ENCODE results near the gene TAF11L5.
"Not testable (repeated sequence)": the region's sequence is repeated elsewhere in the genome, so short reads cannot be mapped to it uniquely, and the experiment has no call there.

TAF11L5 gene

DNA sequence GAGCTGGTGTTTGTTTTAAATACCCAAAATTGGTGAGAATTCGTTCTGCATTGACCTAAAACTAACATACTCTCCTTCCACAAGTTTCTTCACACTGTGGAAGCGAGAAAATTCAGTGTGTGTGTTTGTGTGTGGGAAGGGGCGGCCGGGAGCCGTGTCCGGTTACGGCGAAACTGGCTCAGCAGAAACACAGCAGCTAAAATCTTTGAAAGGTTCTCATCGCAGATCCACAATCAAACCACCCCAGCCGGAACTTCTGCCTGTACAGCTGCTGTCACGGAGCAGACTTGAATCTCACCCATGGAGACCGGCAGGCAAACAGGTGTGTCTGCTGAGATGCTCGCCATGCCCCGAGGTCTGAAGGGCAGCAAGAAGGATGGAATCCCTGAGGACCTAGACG is at the start of gene TAF11L5:
Gene TAF11L5, plus strand, starts transcription at position 301 of the 400 bp plus-strand sequence.
- not testable (repeated sequence) for DNase-seq

DNA sequence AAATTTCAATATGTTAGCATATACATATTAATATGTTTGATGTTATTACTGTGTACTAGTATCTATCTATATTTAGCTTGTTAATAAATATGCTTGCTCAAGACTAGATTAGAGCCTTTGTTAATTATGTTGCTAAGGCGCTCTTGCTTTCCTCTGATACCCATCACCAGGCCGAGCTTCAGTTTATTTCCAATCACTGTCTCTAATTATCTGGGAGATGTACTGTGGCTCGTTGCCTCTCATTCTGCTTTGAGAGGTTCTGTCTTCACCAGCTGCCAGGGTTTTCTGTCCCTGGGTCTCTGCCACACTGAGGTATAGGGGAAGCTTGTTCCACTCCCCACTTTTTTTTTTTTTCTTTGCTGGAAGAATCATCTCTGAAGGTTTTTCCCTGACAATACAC is 48.0 kb upstream of the TAF11L5 start:
- DNase-seq: no peak

DNA sequence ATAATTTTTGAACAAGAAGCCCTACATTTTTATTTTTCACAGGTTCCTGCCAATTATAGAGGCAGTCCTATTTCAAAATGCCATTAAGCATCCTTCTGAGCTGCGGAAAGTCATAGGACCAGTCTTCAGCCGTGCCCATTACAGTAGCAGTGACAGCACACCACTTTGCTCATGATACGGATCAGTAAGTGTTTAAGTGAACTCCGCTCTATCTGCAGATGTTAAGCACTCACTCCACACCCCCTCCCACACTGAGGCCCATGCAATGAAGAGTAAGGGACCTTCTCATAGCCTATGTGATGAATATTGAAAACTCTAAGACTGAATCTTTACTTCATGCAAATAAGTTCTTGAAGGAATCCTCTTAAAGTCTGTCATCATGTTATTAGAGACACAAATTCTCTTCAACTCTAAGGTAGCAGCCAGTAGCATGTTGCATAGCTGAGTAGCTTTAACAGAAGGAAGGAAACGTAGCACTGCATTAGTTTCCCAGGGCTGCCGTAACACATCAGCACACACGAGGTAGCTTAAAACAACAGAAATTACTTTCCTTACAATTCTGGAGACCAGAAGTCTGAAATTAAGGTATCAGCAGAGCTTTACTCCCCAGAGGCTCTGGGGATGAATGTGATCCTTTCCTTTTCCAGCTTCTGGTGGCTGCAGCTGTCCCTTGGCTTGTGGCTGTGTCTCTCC is 47.3 kb upstream of the TAF11L5 start:
- no peak for DNase-seq

DNA sequence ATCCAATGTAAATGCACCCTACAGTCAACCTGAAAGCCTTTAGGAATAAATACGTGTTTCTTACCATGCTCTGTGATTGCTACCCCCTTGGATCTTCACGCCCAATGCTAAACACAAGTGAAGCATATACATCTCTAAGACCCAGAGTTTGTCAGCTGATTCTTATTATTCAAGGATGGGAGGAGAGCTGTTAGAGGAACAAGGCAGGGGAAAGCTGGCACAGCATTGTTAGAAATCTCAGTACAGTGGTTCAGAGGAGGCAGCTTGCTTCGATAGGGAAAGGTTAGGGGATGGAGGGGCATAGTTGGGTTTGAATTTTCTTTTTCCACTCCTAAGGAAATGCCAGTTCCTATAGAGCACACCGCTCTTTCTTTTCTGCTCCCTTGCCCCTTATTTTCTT is 43.7 kb upstream of the TAF11L5 start:
- no peak for DNase-seq

DNA sequence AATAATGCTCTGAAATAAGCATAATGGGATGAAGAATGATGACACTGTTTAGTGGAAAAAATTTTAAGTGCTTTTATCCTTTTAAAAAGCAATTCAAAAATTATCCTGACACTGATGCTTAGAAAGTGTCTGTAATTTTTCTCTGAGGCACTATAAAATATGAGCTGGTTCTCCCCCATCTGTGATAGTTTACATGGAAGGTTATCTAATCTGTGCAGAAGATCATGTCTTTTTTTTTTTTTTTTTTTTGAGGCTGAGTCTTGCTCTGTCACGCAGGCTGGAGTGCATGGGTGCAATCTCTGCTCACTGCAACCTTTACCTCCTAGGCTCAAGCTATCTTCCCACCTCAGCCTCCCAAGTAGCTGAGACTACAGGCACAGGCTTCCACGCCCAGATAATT is 42.2 kb upstream of the TAF11L5 start:
- no peak for DNase-seq

DNA sequence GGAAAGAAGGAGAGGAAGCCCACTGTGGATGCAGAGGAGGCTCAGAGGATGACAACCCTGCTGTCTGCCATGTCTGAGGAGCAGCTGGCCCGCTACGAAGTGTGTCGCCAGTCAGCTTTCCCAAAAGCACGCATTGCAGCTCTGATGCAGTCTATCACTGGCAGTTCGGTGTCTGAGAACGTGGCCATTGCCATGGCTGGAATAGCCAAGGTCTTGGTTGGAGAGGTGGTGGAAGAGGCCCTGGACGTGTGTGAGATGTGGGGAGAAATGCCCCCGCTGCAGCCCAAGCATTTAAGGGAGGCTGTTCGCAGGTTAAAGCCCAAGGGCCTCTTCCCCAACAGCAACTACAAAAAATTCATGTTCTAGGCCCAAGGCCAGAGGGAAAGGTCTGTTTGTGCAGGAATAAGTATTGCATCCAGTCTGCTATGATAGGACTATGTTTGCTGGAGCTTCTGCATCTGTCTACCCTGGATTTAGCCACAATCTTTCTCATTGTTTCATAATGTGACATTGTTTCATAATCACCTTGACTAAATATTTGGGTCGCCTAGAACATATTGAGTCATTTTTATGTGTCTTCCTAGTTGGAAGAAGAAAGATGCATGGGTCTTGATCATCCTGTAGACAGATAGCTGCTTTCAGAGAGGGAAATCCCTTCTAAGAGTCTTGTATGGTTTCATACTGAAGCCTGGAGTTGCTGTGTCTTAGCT is 38.4 kb upstream of the TAF11L5 start:
- not testable (repeated sequence) for DNase-seq

DNA sequence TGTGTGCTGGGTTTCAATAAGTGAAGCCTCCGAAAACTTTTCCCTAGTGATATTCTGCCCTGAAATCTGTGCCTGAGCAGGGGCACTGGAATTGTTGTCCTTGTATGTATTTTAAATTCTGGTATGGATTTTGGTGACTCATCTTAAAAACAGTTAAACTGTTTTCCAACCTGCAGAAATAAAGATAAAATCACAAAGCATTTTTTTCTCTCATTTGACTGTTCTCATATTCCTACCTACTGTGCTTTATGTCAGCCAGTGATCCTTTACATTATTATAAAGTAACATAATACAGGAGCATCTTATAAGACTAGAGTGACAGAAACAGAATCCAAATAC is 37.9 kb upstream of the TAF11L5 start:
- no peak for DNase-seq

DNA sequence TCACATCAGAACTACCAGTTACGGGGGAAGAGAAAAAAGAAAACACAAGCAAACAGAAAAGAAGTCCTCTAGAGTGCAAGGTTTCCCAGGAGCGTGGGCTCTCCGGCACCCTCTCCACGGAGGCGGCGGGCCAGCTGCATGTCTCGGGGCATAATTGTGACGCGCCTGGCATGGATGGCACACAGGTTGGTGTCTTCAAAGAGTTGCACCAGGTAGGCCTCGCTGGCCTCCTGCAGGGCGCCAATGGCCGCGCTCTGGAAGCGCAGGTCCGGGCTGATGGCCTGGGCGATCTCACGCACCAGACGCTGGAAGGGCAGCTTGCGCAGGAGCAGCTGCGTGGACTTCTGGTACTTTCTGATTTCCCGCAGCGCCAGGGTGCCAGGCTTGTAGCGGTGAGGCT is 33.8 kb upstream of the TAF11L5 start:
- DNase-seq: not testable (repeated sequence)

DNA sequence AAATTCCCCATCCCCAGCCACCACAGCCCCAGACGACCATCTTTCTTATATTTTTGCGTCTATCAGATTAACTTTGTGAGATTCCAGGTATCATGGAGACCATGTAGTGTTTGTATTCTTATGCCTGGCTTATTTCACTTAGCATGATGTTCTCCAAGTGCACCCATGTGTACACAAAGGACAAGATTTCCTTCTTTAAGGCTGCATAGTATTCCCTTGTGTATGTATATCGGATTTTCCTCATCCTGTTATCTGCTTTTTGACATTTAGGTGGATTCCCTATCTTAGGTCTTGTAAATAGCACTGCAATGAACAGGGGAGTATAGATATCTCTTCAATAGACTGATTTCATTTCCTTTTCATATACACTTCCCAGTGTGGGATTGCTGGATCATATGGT is 32.3 kb upstream of the TAF11L5 start:
- no peak for DNase-seq

DNA sequence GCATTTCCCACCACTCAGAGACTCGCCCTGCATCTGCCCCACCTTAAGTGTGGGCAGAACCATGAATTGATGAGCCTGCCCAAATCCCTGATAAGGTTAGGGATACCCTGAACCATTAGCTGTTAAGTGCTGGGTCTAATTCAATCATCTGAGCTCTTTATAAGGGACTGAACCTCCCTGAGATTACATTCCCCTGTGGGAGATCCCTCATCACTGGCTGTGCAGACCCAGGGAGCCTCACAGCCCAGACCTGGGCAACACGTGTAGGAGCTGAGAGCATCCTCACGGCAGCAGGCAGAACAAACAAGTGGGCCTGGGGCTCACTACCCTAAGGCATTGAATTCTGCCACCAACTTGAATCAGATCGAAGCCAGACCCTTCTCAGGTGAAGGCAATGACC is 27.6 kb upstream of the TAF11L5 start:
- DNase-seq: no peak

DNA sequence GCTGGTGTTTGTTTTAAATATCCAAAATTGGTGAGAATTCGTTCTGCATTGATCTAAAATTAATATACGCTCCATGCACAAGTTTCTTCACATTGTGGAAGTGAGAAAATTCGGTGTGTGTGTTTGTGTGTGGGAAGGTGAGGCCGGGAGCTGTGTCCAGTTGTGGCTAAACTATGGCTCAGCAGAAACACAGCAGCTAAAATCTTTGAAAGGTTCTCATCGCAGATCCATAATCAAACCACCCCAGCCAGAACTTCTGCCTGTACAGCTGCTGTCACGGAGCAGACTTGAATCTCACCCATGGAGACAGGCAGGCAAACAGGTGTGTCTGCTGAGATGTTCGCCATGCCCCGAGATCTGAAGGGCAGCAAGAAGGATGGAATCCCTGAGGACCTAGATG is 27.1 kb upstream of the TAF11L5 start, which contains the start of gene TAF11L2:
Gene TAF11L2, plus strand, starts transcription at position 301 of the 400 bp plus-strand sequence.
- not testable (repeated sequence) for DNase-seq

DNA sequence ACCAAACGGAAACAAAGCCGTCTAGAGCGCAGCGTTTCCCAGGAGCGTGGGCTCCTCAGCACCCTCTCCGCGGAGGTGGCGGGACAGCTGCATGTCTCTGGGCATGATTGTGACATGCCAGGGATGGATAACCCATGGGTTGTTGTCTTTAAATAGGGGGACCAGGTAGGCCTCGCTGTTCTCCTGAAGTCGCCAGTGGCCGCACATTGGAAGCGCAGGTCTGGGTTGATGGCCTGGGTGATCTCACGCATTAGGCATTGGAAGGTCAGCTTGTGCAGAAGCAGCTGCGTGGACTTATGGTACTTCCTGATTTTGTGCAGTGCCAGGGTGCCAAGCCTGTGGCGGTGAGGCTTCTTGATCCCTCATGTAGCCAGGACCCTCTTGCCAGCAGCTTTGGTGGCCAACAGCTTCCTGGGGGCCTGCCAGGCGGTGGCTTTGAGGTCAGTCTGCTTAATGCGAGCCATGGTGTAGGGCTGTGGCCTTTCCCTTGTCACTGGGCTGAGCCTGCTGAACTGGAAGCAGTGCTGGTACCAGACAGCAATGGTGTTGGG is 13.2 kb upstream of the TAF11L5 start:
- no peak for DNase-seq

DNA sequence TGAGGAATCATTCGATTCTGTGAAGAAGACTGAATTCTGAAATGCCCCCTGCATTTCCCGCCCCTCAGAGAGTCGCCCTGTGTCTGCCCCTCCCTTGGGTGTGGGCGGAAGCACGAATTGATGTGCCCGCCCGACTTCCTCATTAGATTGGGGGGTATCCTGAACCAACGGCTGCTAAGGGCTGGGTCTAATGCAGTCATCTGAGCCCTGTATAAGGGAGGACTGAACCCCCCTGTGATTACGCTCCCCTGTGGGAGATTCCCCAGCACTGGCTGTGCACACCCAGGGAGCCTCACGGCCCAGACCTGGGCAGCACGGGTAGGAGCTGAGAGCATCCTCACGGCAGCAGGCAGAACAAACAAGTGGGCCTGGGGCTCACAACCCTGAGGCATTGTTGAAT is 7.5 kb upstream of the TAF11L5 start:
- not testable (repeated sequence) for DNase-seq

DNA sequence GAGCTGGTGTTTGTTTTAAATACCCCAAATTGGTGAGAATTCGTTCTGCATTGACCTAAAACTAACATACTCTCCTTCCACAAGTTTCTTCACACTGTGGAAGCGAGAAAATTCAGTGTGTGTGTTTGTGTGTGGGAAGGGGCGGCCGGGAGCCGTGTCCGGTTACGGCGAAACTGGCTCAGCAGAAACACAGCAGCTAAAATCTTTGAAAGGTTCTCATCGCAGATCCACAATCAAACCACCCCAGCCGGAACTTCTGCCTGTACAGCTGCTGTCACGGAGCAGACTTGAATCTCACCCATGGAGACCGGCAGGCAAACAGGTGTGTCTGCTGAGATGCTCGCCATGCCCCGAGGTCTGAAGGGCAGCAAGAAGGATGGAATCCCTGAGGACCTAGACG is 7.0 kb upstream of the TAF11L5 start, which contains the start of gene TAF11L3:
Gene TAF11L3, plus strand, starts transcription at position 301 of the 400 bp plus-strand sequence.
- not testable (repeated sequence) for DNase-seq

DNA sequence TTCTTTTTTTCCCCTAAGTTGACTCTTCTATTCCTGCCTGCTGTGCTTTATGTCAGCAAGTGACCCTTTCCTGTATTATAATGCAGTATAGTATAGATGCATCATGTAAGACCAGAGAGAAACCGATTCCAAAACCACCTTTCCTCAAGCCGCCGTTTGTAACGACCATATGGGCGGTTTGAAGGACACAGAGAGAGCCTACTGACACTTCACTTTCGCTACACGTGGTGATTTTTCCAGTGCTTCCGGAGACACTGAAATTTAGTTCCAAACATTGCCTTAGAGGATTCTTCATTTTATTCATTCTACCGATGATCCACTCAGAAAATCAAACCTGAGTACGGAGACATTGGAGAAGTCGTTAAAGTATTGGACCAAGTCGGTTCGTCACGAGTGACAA is 5.5 kb upstream of the TAF11L5 start:
- DNase-seq: not testable (repeated sequence)

DNA sequence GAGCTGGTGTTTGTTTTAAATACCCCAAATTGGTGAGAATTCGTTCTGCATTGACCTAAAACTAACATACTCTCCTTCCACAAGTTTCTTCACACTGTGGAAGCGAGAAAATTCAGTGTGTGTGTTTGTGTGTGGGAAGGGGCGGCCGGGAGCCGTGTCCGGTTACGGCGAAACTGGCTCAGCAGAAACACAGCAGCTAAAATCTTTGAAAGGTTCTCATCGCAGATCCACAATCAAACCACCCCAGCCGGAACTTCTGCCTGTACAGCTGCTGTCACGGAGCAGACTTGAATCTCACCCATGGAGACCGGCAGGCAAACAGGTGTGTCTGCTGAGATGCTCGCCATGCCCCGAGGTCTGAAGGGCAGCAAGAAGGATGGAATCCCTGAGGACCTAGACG is 3.5 kb upstream of the TAF11L5 start, which contains the start of gene TAF11L4:
Gene TAF11L4, plus strand, starts transcription at position 301 of the 400 bp plus-strand sequence.
- DNase-seq: not testable (repeated sequence)

DNA sequence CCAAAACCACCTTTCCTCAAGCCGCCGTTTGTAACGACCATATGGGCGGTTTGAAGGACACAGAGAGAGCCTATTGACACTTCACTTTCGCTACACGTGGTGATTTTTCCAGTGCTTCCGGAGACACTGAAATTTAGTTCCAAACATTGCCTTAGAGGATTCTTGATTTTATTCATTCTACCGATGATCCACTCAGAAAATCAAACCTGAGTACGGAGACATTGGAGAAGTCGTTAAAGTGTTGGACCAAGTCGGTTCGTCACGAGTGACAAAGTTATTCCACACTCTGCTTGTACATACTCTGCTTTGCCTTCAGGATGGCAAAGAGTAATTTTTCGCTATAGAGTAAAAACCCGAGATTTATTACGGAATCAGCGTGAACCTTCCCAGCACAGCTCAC is 1.5 kb downstream of the TAF11L5 start:
- not testable (repeated sequence) for DNase-seq

DNA sequence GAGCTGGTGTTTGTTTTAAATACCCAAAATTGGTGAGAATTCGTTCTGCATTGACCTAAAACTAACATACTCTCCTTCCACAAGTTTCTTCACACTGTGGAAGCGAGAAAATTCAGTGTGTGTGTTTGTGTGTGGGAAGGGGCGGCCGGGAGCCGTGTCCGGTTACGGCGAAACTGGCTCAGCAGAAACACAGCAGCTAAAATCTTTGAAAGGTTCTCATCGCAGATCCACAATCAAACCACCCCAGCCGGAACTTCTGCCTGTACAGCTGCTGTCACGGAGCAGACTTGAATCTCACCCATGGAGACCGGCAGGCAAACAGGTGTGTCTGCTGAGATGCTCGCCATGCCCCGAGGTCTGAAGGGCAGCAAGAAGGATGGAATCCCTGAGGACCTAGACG is 3.3 kb downstream of the TAF11L5 start, which contains the start of gene TAF11L6:
Gene TAF11L6, plus strand, starts transcription at position 301 of the 400 bp plus-strand sequence.
- not testable (repeated sequence) for DNase-seq

Measured in T1000 (cell line).